ENCODE data around the gene ZC3H8.

DNA sequence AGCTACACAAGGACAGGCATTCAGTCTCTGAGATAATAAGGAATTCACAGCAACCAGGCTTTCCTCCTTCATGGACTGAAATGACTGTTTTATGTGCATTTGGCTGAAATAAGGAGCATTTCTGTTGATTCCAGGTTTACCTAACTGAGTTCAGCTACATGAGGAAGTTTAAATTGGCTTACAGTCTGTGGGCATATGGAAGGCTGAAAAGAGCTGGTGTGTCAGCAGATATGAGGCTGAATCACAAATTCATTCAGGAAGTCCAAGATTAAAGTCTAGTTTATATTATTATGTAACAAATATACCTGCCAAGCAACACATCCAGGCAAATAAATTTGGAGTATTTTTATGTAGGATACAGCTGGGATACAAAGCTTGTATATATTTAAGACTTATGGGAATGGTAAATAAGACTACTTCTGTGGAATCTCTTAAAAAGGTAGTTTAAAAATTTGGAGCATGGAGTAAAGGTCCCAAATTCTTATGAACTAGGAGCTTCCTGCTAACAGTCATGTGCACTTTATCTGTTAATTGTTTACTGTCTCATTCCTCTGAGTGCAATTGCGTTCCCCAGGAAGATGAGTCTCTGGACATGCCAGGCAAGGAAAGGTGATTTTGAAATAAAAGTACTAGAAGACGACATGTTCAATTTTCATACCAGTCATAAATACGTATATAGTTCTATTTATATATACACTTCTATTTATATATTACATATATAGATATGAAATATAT lies 53.0 kb downstream of the ZC3H8 start:
- no peak for TF ChIP-seq RAD21 (conservative IDR thresholded peaks at IDR 0.05 in 1 of 2, IDR thresholded peaks at IDR 0.05 in 1 of 2)
- TF ChIP-seq POLR2A (IDR thresholded peaks at IDR 0.05; ENCODE audit: low read length) = no peak
- no peak for TF ChIP-seq HMGXB4 (CRISPR knock-in tag; IDR thresholded peaks at IDR 0.05; ENCODE audit: borderline replicate concordance)
- TF ChIP-seq EP300 (IDR thresholded peaks at IDR 0.05) = no peak
- TF ChIP-seq REST (IDR thresholded peaks at IDR 0.05) = no peak
- TF ChIP-seq CTCF (IDR thresholded peaks at IDR 0.05) = no peak
- no peak for TF ChIP-seq TP53 (CRISPR knock-in tag; IDR thresholded peaks at IDR 0.05)

Data from A549 (cell line).